K562 (cell line): ENCODE results near the gene TMEM200B. TPM values are rescaled to one million over a fixed set of nuclear protein-coding genes. Genes with fewer than 3 reads are reported as not detected.

ENCODE experiments used
- ARNT ChIP-seq, 2 experiments: fragments of 450-650 bp; IDR thresholded peaks; 2 replicates each; pipeline ENCODE4 v1.6.1; 2016; ENCODE audit warnings: mild to moderate bottlenecking in 1 of 2
- BCL6 ChIP-seq: fragments of 250-450 bp; sonication (Bioruptor Pico); IDR thresholded peaks from 2 replicates; pipeline ENCODE4 v1.4.0; 2020
- DLX4 ChIP-seq: fragments of 250-450 bp; sonication (Bioruptor Pico); IDR thresholded peaks from 2 replicates; pipeline ENCODE4 v1.6.1; 2021; ENCODE audit warnings: mild to moderate bottlenecking
- EGR1 ChIP-seq: fragments of 450-650 bp; conservative IDR thresholded peaks from 2 replicates; pipeline ENCODE4 v1.6.1; 2017; ENCODE audit warnings: mild to moderate bottlenecking
- ELF2 ChIP-seq: fragments of 250-450 bp; sonication (Bioruptor Pico); IDR thresholded peaks from 2 replicates; pipeline ENCODE4 v1.5.0; 2021; ENCODE audit warnings: mild to moderate bottlenecking
- FOXP4 ChIP-seq: sonication (generic); formaldehyde crosslinking; IDR thresholded peaks from 2 replicates; pipeline ENCODE4 v1.8.0; 2022; ENCODE audit warnings: mild to moderate bottlenecking, missing genetic modification reagents, borderline replicate concordance
- GATAD2A ChIP-seq: fragments of 450-650 bp; IDR thresholded peaks from 2 replicates; pipeline ENCODE4 v1.6.1; 2017
- GTF2B ChIP-seq: IDR thresholded peaks from 2 replicates; pipeline ENCODE4 v1.6.1; 2011; ENCODE audit not compliant: insufficient read length; ENCODE audit errors: extremely low read depth
- HDGF ChIP-seq: fragments of 450-650 bp; IDR thresholded peaks from 2 replicates; pipeline ENCODE4 v1.6.1; 2016
- JUNB ChIP-seq: fragments of 450-650 bp; formaldehyde crosslinking; conservative IDR thresholded peaks from 2 replicates; pipeline ENCODE4 v1.4.0; 2020; ENCODE audit warnings: mild to moderate bottlenecking
- LEF1 ChIP-seq: fragments of 450-650 bp; IDR thresholded peaks from 2 replicates; pipeline ENCODE4 v1.6.1; 2016; ENCODE audit warnings: mild to moderate bottlenecking
- MCM3 ChIP-seq: fragments of 450-650 bp; IDR thresholded peaks from 2 replicates; pipeline ENCODE4 v1.6.1; 2016
- MECOM ChIP-seq: fragments of 250-450 bp; sonication (Bioruptor Pico); IDR thresholded peaks from 2 replicates; pipeline ENCODE4 v1.8.0; 2022; ENCODE audit warnings: inconsistent platforms
- NRF1 ChIP-seq, 2 experiments: fragments of 450-650 bp; IDR thresholded peaks in 1 of 2; conservative IDR thresholded peaks in 1 of 2; 2 replicates each; pipeline ENCODE4 v1.6.1; 2014; ENCODE audit warnings: mild to moderate bottlenecking in 2 of 2
- PCBP1 ChIP-seq: fragments of 200-400 bp; formaldehyde crosslinking; IDR thresholded peaks from 2 replicates; pipeline ENCODE4 v1.6.1; 2018; ENCODE audit warnings: mild to moderate bottlenecking, low read depth, low read length; ENCODE audit not compliant: poor library complexity, severe bottlenecking
- SREBF2 ChIP-seq: sonication (generic); formaldehyde crosslinking; IDR thresholded peaks from 2 replicates; pipeline ENCODE4 v1.4.0; 2020; ENCODE audit warnings: mild to moderate bottlenecking, missing genetic modification reagents
- ZNF3 ChIP-seq: fragments of 250-450 bp; sonication (Bioruptor Pico); IDR thresholded peaks from 2 replicates; pipeline ENCODE4 v1.5.0; 2021; ENCODE audit warnings: mild to moderate bottlenecking, moderate library complexity
- ZNF586 ChIP-seq: fragments of 450-650 bp; formaldehyde crosslinking; conservative IDR thresholded peaks from 2 replicates; pipeline ENCODE4 v1.4.0; 2020; ENCODE audit warnings: mild to moderate bottlenecking, moderate library complexity
- ZNF592 ChIP-seq: fragments of 450-650 bp; IDR thresholded peaks from 2 replicates; pipeline ENCODE4 v1.6.1; 2017; ENCODE audit warnings: antibody characterized with exemption, mild to moderate bottlenecking
- ZNF764 ChIP-seq: fragments of 250-450 bp; sonication (Bioruptor Pico); IDR thresholded peaks from 2 replicates; pipeline ENCODE4 v1.4.0; 2020; ENCODE audit warnings: low read depth, mild to moderate bottlenecking, moderate library complexity
- polyA plus RNA-seq, 8 experiments: library from polyadenylated mRNA; depleted of rRNA in 4 of 8; stranded (reverse) in 5 of 8; unstranded in 3 of 8; fragments of >200 nt; fragmentation: Nextera tagmentation in 2 of 8; fragmentation: Illumina TruSeq in 1 of 8; extraction: Ambion mirVana in 2 of 8; extraction: Trizol in 1 of 8; gene quantifications; 2 replicates each; pipeline versions ENCODE4 v1.2.1 to v1.2.3, GENCODE V29; 2011 to 2014; ENCODE audit warnings: inconsistent platforms in 1 of 8, missing spikeins in 1 of 8
- total RNA-seq, 7 experiments: library from RNA; depleted of rRNA in 6 of 7; stranded (reverse); fragments of >200 nt in 6 of 7; fragmentation: Illumina TruSeq in 2 of 7; extraction: Trizol in 2 of 7; gene quantifications; 2 replicates each; pipeline versions ENCODE4 v1.2.1 to v1.2.3, GENCODE V29; 2011 to 2021; ENCODE audit warnings: low replicate concordance in 1 of 7

The TMEM200B gene
- total and polyA plus RNA-seq, 9 of the 15 experiments (the other 6 are each of a cell fraction or from before 2014, with no cell fraction given), result 0.04 to 0.35 (median 0.10) TPM; not detected in 1

- TF ChIP-seq ELF2 (CRISPR knock-in tag), result no peak
- TF ChIP-seq GTF2B, result no peak
- peak; percentile 70 for TF ChIP-seq PCBP1
- TF ChIP-seq GATAD2A, result peak; percentile 54
- TF ChIP-seq ARNT (IDR thresholded peaks at IDR 0.05), result no peak
- no peak for TF ChIP-seq DLX4
- TF ChIP-seq LEF1, result no peak
- no peak; a peak in 2 of 4 replicates for TF ChIP-seq NRF1 (conservative IDR thresholded peaks at IDR 0.05 in 1 of 2, IDR thresholded peaks at IDR 0.05 in 1 of 2)
- no peak for TF ChIP-seq MCM3
- no peak for TF ChIP-seq BCL6 (CRISPR knock-in tag)
- peak; percentile 76; the same call in 1 of the 2 replicates for TF ChIP-seq ZNF592
- TF ChIP-seq HDGF, result no peak
- no peak for TF ChIP-seq MECOM (CRISPR knock-in tag)
- peak; percentile 81 for TF ChIP-seq EGR1
- TF ChIP-seq ZNF3 (CRISPR knock-in tag), result no peak
- TF ChIP-seq ZNF586 (CRISPR knock-in tag), result no peak
- no peak for TF ChIP-seq ZNF764 (CRISPR knock-in tag)
- TF ChIP-seq FOXP4 (CRISPR knock-in tag), result no peak
- TF ChIP-seq JUNB (CRISPR knock-in tag), result no peak
- TF ChIP-seq SREBF2 (CRISPR knock-in tag), result no peak
These were observed 898 bp upstream of the TMEM200B start (continued) for GRCh38 chr1:29124366-29125236.
